ENCODE measurements around the gene CEL.
"Not testable (repeated sequence)": the region's sequence is repeated elsewhere in the genome, so short reads cannot be mapped to it uniquely, and the experiment has no call there.

Gene CEL

GRCh38 chr9:133055788-133056420 is 5.9 kb upstream of the CEL start:
- H3K27ac ChIP-seq (ENCODE audit: insufficient read depth, low read length, poor library complexity, severe bottlenecking) = no peak overlapping the region
- H3K4me3 ChIP-seq (ENCODE audit: insufficient read depth, low read depth, low read length, poor library complexity, severe bottlenecking) = no peak overlapping the region
- no peaks in the 10 kb centered on the region for H3K9me3 ChIP-seq (ENCODE audit: control insufficient read depth, low read length)
- peaks cover 39% of the 10 kb centered on the region for H3K36me3 ChIP-seq (ENCODE audit: control insufficient read depth, insufficient read depth, low read length)
- H3K4me1 ChIP-seq (ENCODE audit: control insufficient read depth, insufficient read depth, low read length, poor library complexity, severe bottlenecking) = peaks cover 14% of the 10 kb centered on the region
- no peak for DNase-seq
- H3K27me3 ChIP-seq (replicated peaks; ENCODE audit: control insufficient read depth, insufficient read depth, low read length, poor library complexity, severe bottlenecking) = no peaks in the 10 kb centered on the region

- H3K4me3 ChIP-seq (ENCODE audit: insufficient read depth, low read depth, low read length, poor library complexity, severe bottlenecking) = no peak overlapping the region
These were observed 5.2 kb upstream of the CEL start for GRCh38 chr9:133056533-133056932.

GRCh38 chr9:133057006-133057405 is 4.8 kb upstream of the CEL start:
- Histone ChIP-seq H3K36me3 (ENCODE audit: control insufficient read depth, insufficient read depth, low read length) (peaks cover 28% of the 10 kb centered on the region), H3K9me3 (ENCODE audit: control insufficient read depth, low read length) (no peaks in the 10 kb centered on the region), H3K27me3 (replicated peaks; ENCODE audit: control insufficient read depth, insufficient read depth, low read length, poor library complexity, severe bottlenecking) (no peaks in the 10 kb centered on the region), H3K4me3 (ENCODE audit: insufficient read depth, low read depth, low read length, poor library complexity, severe bottlenecking) (no peak overlapping the region), H3K27ac (ENCODE audit: insufficient read depth, low read length, poor library complexity, severe bottlenecking) (no peak overlapping the region), H3K4me1 (ENCODE audit: control insufficient read depth, insufficient read depth, low read length, poor library complexity, severe bottlenecking) (peaks cover 14% of the 10 kb centered on the region)
- DNase-seq = no peak

More at GRCh38 chr9:133056533-133056932, 5.2 kb upstream of the CEL start:
- no peak overlapping the region for H3K27ac ChIP-seq (ENCODE audit: insufficient read depth, low read length, poor library complexity, severe bottlenecking)
- DNase-seq = no peak
- H3K27me3 ChIP-seq (replicated peaks; ENCODE audit: control insufficient read depth, insufficient read depth, low read length, poor library complexity, severe bottlenecking) = no peaks in the 10 kb centered on the region
- peaks cover 14% of the 10 kb centered on the region for H3K4me1 ChIP-seq (ENCODE audit: control insufficient read depth, insufficient read depth, low read length, poor library complexity, severe bottlenecking)
- peaks cover 32% of the 10 kb centered on the region for H3K36me3 ChIP-seq (ENCODE audit: control insufficient read depth, insufficient read depth, low read length)
- H3K9me3 ChIP-seq (ENCODE audit: control insufficient read depth, low read length) = no peaks in the 10 kb centered on the region

GRCh38 chr9:133057553-133057952 is 4.2 kb upstream of the CEL start:
- H3K27me3 ChIP-seq (replicated peaks; ENCODE audit: control insufficient read depth, insufficient read depth, low read length, poor library complexity, severe bottlenecking) = no peaks in the 10 kb centered on the region
- H3K9me3 ChIP-seq (ENCODE audit: control insufficient read depth, low read length) = no peaks in the 10 kb centered on the region
- no peak overlapping the region for H3K27ac ChIP-seq (ENCODE audit: insufficient read depth, low read length, poor library complexity, severe bottlenecking)
- H3K36me3 ChIP-seq (ENCODE audit: control insufficient read depth, insufficient read depth, low read length) = peaks cover 26% of the 10 kb centered on the region
- peaks cover 14% of the 10 kb centered on the region for H3K4me1 ChIP-seq (ENCODE audit: control insufficient read depth, insufficient read depth, low read length, poor library complexity, severe bottlenecking)
- DNase-seq = no peak
- no peak overlapping the region for H3K4me3 ChIP-seq (ENCODE audit: insufficient read depth, low read depth, low read length, poor library complexity, severe bottlenecking)

- Histone ChIP-seq H3K4me1 (ENCODE audit: control insufficient read depth, insufficient read depth, low read length, poor library complexity, severe bottlenecking) (peaks cover 14% of the 10 kb centered on the region), H3K9me3 (ENCODE audit: control insufficient read depth, low read length) (no peaks in the 10 kb centered on the region), H3K36me3 (ENCODE audit: control insufficient read depth, insufficient read depth, low read length) (peaks cover 26% of the 10 kb centered on the region), H3K27me3 (replicated peaks; ENCODE audit: control insufficient read depth, insufficient read depth, low read length, poor library complexity, severe bottlenecking) (no peaks in the 10 kb centered on the region), H3K27ac (ENCODE audit: insufficient read depth, low read length, poor library complexity, severe bottlenecking) (no peak overlapping the region), H3K4me3 (ENCODE audit: insufficient read depth, low read depth, low read length, poor library complexity, severe bottlenecking) (no peak overlapping the region)
- no peak for DNase-seq
These were observed 3.7 kb upstream of the CEL start for GRCh38 chr9:133058071-133058470.

GRCh38 chr9:133058550-133059320 is 3.0 kb upstream of the CEL start:
- no peak for DNase-seq
- no peaks in the 10 kb centered on the region for H3K9me3 ChIP-seq (ENCODE audit: control insufficient read depth, low read length)
- no peaks in the 10 kb centered on the region for H3K27me3 ChIP-seq (replicated peaks; ENCODE audit: control insufficient read depth, insufficient read depth, low read length, poor library complexity, severe bottlenecking)
- no peak overlapping the region for H3K27ac ChIP-seq (ENCODE audit: insufficient read depth, low read length, poor library complexity, severe bottlenecking)
- no peak overlapping the region for H3K4me3 ChIP-seq (ENCODE audit: insufficient read depth, low read depth, low read length, poor library complexity, severe bottlenecking)
- H3K36me3 ChIP-seq (ENCODE audit: control insufficient read depth, insufficient read depth, low read length) = peaks cover 21% of the 10 kb centered on the region
- H3K4me1 ChIP-seq (ENCODE audit: control insufficient read depth, insufficient read depth, low read length, poor library complexity, severe bottlenecking) = peaks cover 14% of the 10 kb centered on the region

GRCh38 chr9:133059623-133060022 is 2.2 kb upstream of the CEL start:
- Histone ChIP-seq H3K4me3 (ENCODE audit: insufficient read depth, low read depth, low read length, poor library complexity, severe bottlenecking) (no peak overlapping the region), H3K36me3 (ENCODE audit: control insufficient read depth, insufficient read depth, low read length) (peaks cover 12% of the 10 kb centered on the region), H3K27ac (ENCODE audit: insufficient read depth, low read length, poor library complexity, severe bottlenecking) (no peak overlapping the region), H3K4me1 (ENCODE audit: control insufficient read depth, insufficient read depth, low read length, poor library complexity, severe bottlenecking) (peaks cover 14% of the 10 kb centered on the region), H3K27me3 (replicated peaks; ENCODE audit: control insufficient read depth, insufficient read depth, low read length, poor library complexity, severe bottlenecking) (no peaks in the 10 kb centered on the region), H3K9me3 (ENCODE audit: control insufficient read depth, low read length) (no peaks in the 10 kb centered on the region)
- DNase-seq = no peak

GRCh38 chr9:133060417-133060841 is 1.4 kb upstream of the CEL start:
- peaks cover 14% of the 10 kb centered on the region for H3K4me1 ChIP-seq (ENCODE audit: control insufficient read depth, insufficient read depth, low read length, poor library complexity, severe bottlenecking)
- no peak overlapping the region for H3K4me3 ChIP-seq (ENCODE audit: insufficient read depth, low read depth, low read length, poor library complexity, severe bottlenecking)
- no peak overlapping the region for H3K27ac ChIP-seq (ENCODE audit: insufficient read depth, low read length, poor library complexity, severe bottlenecking)
- peaks cover 4% of the 10 kb centered on the region for H3K36me3 ChIP-seq (ENCODE audit: control insufficient read depth, insufficient read depth, low read length)
- no peaks in the 10 kb centered on the region for H3K27me3 ChIP-seq (replicated peaks; ENCODE audit: control insufficient read depth, insufficient read depth, low read length, poor library complexity, severe bottlenecking)
- no peaks in the 10 kb centered on the region for H3K9me3 ChIP-seq (ENCODE audit: control insufficient read depth, low read length)
- DNase-seq = no peak

- H3K36me3 ChIP-seq (ENCODE audit: control insufficient read depth, insufficient read depth, low read length); H3K9me3 ChIP-seq (ENCODE audit: control insufficient read depth, low read length); H3K27me3 ChIP-seq (replicated peaks; ENCODE audit: control insufficient read depth, insufficient read depth, low read length, poor library complexity, severe bottlenecking); H3K27ac ChIP-seq (ENCODE audit: insufficient read depth, low read length, poor library complexity, severe bottlenecking); H3K4me3 ChIP-seq (ENCODE audit: insufficient read depth, low read depth, low read length, poor library complexity, severe bottlenecking); DNase-seq: not testable (repeated sequence)
- peaks cover 14% of the 10 kb centered on the region for H3K4me1 ChIP-seq (ENCODE audit: control insufficient read depth, insufficient read depth, low read length, poor library complexity, severe bottlenecking)
These were observed 590 bp upstream of the CEL start for GRCh38 chr9:133061019-133061763.

GRCh38 chr9:133062569-133062968 is 788 bp downstream of the CEL start:
- not testable (repeated sequence) for H3K36me3 ChIP-seq (ENCODE audit: control insufficient read depth, insufficient read depth, low read length); H3K27ac ChIP-seq (ENCODE audit: insufficient read depth, low read length, poor library complexity, severe bottlenecking); H3K27me3 ChIP-seq (replicated peaks; ENCODE audit: control insufficient read depth, insufficient read depth, low read length, poor library complexity, severe bottlenecking); H3K9me3 ChIP-seq (ENCODE audit: control insufficient read depth, low read length); H3K4me3 ChIP-seq (ENCODE audit: insufficient read depth, low read depth, low read length, poor library complexity, severe bottlenecking); DNase-seq
- peaks cover 14% of the 10 kb centered on the region for H3K4me1 ChIP-seq (ENCODE audit: control insufficient read depth, insufficient read depth, low read length, poor library complexity, severe bottlenecking)

Measured in effector memory CD4-positive, alpha-beta T cell (primary cell).